GM18498 (cell line): ENCODE measurements around the gene LTBP3.

Experiments
- ATAC-seq: cut with Tn5 transposase; IDR thresholded peaks from one replicate; pipeline ENCODE4 v1.9.1; 2021; ENCODE audit warnings: mild to moderate bottlenecking, moderate library complexity; ENCODE audit not compliant: unreplicated experiment

Gene LTBP3

GRCh38 chr11:65558002-65558929, at the start of gene LTBP3:
LTBP3 (minus strand) TSS chr11:65558359; CDS start chr11:65557959, 400 bp downstream.
- ATAC-seq, result no peak

GRCh38 chr11:65606876-65607613, 48.9 kb upstream of the LTBP3 start:
- ATAC-seq, result no peak

- ATAC-seq, result no peak
These were observed 46.1 kb upstream of the LTBP3 start for GRCh38 chr11:65604258-65604657.

- ATAC-seq, result no peak
These were observed 41.7 kb upstream of the LTBP3 start for GRCh38 chr11:65599955-65600246.

- ATAC-seq, result no peak
These were observed 41.2 kb upstream of the LTBP3 start for GRCh38 chr11:65599216-65599954.

GRCh38 chr11:65598258-65598699, 40.1 kb upstream of the LTBP3 start:
- ATAC-seq, result no peak

GRCh38 chr11:65596520-65596919, 38.4 kb upstream of the LTBP3 start:
- ATAC-seq, result no peak

GRCh38 chr11:65595543-65596281, 37.6 kb upstream of the LTBP3 start, which contains the start of gene KCNK7:
KCNK7 (minus strand) TSS chr11:65595800; CDS start chr11:65595772, 28 bp downstream.
- ATAC-seq, result no peak

- no peak for ATAC-seq
These were observed 37.0 kb upstream of the LTBP3 start for GRCh38 chr11:65595131-65595530.

- no peak for ATAC-seq
These were observed 35.6 kb upstream of the LTBP3 start for GRCh38 chr11:65593518-65594414.

GRCh38 chr11:65592858-65593517, 34.8 kb upstream of the LTBP3 start:
- no peak for ATAC-seq

GRCh38 chr11:65591939-65592857, 34.0 kb upstream of the LTBP3 start:
- ATAC-seq, result no peak

GRCh38 chr11:65590240-65590738, 32.1 kb upstream of the LTBP3 start:
- no peak for ATAC-seq

GRCh38 chr11:65589444-65590239, 31.5 kb upstream of the LTBP3 start:
- ATAC-seq, result no peak

GRCh38 chr11:65588199-65589054, 30.3 kb upstream of the LTBP3 start:
- peak; percentile 79 for ATAC-seq

- no peak for ATAC-seq
These were observed 28.5 kb upstream of the LTBP3 start for GRCh38 chr11:65586676-65587075.
